MM.1S (cell line): ENCODE data around the gene TTC27.

Experiments
- DNase-seq: peaks from one replicate; pipeline ENCODE4 v3.0.0-alpha.2; 2015
- H2AFZ ChIP-seq: fragments of 300-600 bp; sonication (generic); 2 replicates; pipeline ENCODE4 v1.6.0; 2016; ENCODE audit warnings: antibody characterized with exemption, low read length
- H3F3A ChIP-seq: fragments of 300-600 bp; sonication (generic); 2 replicates; pipeline ENCODE4 v1.6.1; 2016; ENCODE audit warnings: mild to moderate bottlenecking, antibody characterized with exemption, low read length, moderate library complexity, mixed read lengths; ENCODE audit not compliant: insufficient read depth
- H3K27ac ChIP-seq: fragments of 300-600 bp; sonication (generic); 2 replicates; pipeline ENCODE4 v1.5.1; 2016; ENCODE audit warnings: mild to moderate bottlenecking, low read length
- H3K27me3 ChIP-seq: fragments of 300-600 bp; sonication (generic); replicated peaks from 2 replicates; pipeline ENCODE4 v1.6.0; 2016; ENCODE audit warnings: low read length; ENCODE audit not compliant: insufficient read depth
- H3K36me3 ChIP-seq: fragments of 300-600 bp; sonication (generic); replicated peaks from 2 replicates; pipeline ENCODE4 v1.6.1; 2016; ENCODE audit warnings: mild to moderate bottlenecking, low read length, mixed read lengths; ENCODE audit not compliant: insufficient read depth
- H3K4me1 ChIP-seq: fragments of 300-600 bp; sonication (generic); 2 replicates; pipeline ENCODE4 v1.6.1; 2016; ENCODE audit warnings: low read length, mixed read lengths
- H3K4me2 ChIP-seq: fragments of 300-600 bp; sonication (generic); 2 replicates; pipeline ENCODE4 v1.6.0; 2016; ENCODE audit warnings: low read depth, low read length
- H3K4me3 ChIP-seq: fragments of 300-600 bp; sonication (generic); 2 replicates; pipeline ENCODE4 v1.5.1; 2016; ENCODE audit warnings: low read length, mixed read lengths
- H3K79me2 ChIP-seq: fragments of 300-600 bp; sonication (generic); 2 replicates; pipeline ENCODE4 v1.6.1; 2016; ENCODE audit warnings: mixed run types, low read length, mixed read lengths
- H3K9ac ChIP-seq: fragments of 300-600 bp; sonication (generic); 2 replicates; pipeline ENCODE4 v1.6.1; 2016; ENCODE audit warnings: low read length, mixed read lengths
- H3K9me2 ChIP-seq: fragments of 300-600 bp; sonication (generic); replicated peaks from 2 replicates; pipeline ENCODE4 v1.6.1; 2016; ENCODE audit warnings: mild to moderate bottlenecking, low read length, mixed read lengths; ENCODE audit not compliant: insufficient read depth
- H3K9me3 ChIP-seq: fragments of 300-600 bp; sonication (generic); replicated peaks from 2 replicates; pipeline ENCODE4 v1.6.1; 2016; ENCODE audit warnings: mild to moderate bottlenecking, low read length, mixed read lengths; ENCODE audit not compliant: insufficient read depth
- H4K20me1 ChIP-seq: fragments of 300-600 bp; sonication (generic); 2 replicates; pipeline ENCODE4 v1.6.1; 2016; ENCODE audit warnings: mild to moderate bottlenecking, low read length, moderate library complexity, mixed read lengths; ENCODE audit not compliant: insufficient read depth
- CTCF ChIP-seq: fragments of 300-600 bp; sonication (generic); IDR thresholded peaks from 2 replicates; pipeline ENCODE4 v1.5.1; 2016; ENCODE audit warnings: antibody characterized with exemption, low read length, mixed read lengths
- EZH2 ChIP-seq: fragments of 300-600 bp; sonication (generic); optimal IDR thresholded peaks from 2 replicates; pipeline ENCODE3; 2017; ENCODE audit warnings: low read depth, mild to moderate bottlenecking, antibody characterized with exemption, low read length, mixed read lengths
- EZH2phosphoT487 ChIP-seq: fragments of 300-600 bp; sonication (generic); IDR thresholded peaks from 2 replicates; pipeline ENCODE4 v1.6.1; 2018; ENCODE audit warnings: antibody characterized with exemption, low read length

Gene TTC27

DNA sequence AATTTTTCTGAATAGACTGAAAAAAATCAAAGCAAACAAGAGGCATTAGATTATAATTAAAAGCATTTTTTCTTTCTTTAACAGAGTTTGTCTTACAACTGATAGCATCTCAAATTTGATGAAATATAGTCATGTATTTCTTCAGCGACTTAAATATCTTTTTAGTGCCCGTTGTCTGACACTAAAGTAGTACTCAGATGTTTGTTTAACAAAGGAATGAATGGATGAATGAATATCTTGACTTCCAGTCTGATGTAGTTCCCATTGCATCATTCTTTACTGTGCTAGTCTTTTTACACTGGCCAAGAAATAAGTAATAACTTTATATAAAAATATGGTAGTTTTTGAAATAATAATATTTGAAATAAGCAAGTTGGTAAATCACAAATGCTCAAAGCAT lies 111.1 kb downstream of the TTC27 start:
- Histone ChIP-seq H3K27me3 (no peaks in the 10 kb centered on the region), H3K9me3 (no peaks in the 10 kb centered on the region), H3K4me1 (no peaks in the 10 kb centered on the region), H3K9ac (no peak overlapping the region), H2AFZ (no peak overlapping the region), H3K4me3 (no peak overlapping the region), H3K4me2 (no peak overlapping the region), H3K36me3 (no peaks in the 10 kb centered on the region), H3K9me2 (no peaks in the 10 kb centered on the region), H3K27ac (no peak overlapping the region), H4K20me1 (no peaks in the 10 kb centered on the region), H3K79me2 (no peaks in the 10 kb centered on the region), H3F3A (no peaks in the 10 kb centered on the region)
- TF ChIP-seq EZH2 (no peak), EZH2phosphoT487 (no peak), CTCF (no peak)
- no peak for DNase-seq

GRCh38 chr2:32739664-32740063 lies 111.8 kb downstream of the TTC27 start:
- no peak for DNase-seq
- Histone ChIP-seq H3K79me2 (no peaks in the 10 kb centered on the region), H4K20me1 (no peaks in the 10 kb centered on the region), H3K4me2 (no peak overlapping the region), H3F3A (no peaks in the 10 kb centered on the region), H2AFZ (no peak overlapping the region), H3K9ac (no peak overlapping the region), H3K4me3 (no peak overlapping the region), H3K9me2 (no peaks in the 10 kb centered on the region), H3K27ac (no peak overlapping the region), H3K9me3 (no peaks in the 10 kb centered on the region), H3K27me3 (no peaks in the 10 kb centered on the region), H3K4me1 (no peaks in the 10 kb centered on the region), H3K36me3 (no peaks in the 10 kb centered on the region)
- TF ChIP-seq EZH2: no peak
- TF ChIP-seq CTCF: no peak
- no peak for TF ChIP-seq EZH2phosphoT487

- Histone ChIP-seq H2AFZ (no peak overlapping the region), H3K27ac (no peak overlapping the region), H3K9me2 (no peaks in the 10 kb centered on the region), H3K4me2 (no peak overlapping the region), H3F3A (no peaks in the 10 kb centered on the region), H3K79me2 (no peaks in the 10 kb centered on the region), H3K4me3 (no peak overlapping the region), H3K36me3 (no peaks in the 10 kb centered on the region), H3K9me3 (no peaks in the 10 kb centered on the region), H3K9ac (no peak overlapping the region), H3K4me1 (no peaks in the 10 kb centered on the region), H4K20me1 (no peaks in the 10 kb centered on the region), H3K27me3 (no peaks in the 10 kb centered on the region)
- TF ChIP-seq EZH2 (no peak), EZH2phosphoT487 (no peak), CTCF (no peak)
- DNase-seq: no peak
These were observed 113.7 kb downstream of the TTC27 start for GRCh38 chr2:32741575-32741974.
